Astrocyte (in vitro differentiated cells and primary cell): ENCODE results near the gene LIPI. TPM values are rescaled to one million over a fixed set of nuclear protein-coding genes. Genes with fewer than 3 reads are reported as not detected.

Source experiments
- DNase-seq: peaks from one replicate; pipeline ENCODE4 v3.0.0-alpha.2; 2010; ENCODE audit warnings: low read depth
- FAIRE-seq: peaks from 2 replicates; lab custom pipeline; 2011; peaks lifted over from hg19 to GRCh38; lab: Jason Lieb, UNC
- H2AFZ ChIP-seq: 2 replicates; pipeline ENCODE4 v1.6.0; 2012; ENCODE audit warnings: low read depth, low read length, inconsistent platforms
- H3K27ac ChIP-seq: 2 replicates; pipeline ENCODE4 v1.5.1; 2011; ENCODE audit warnings: low read depth, low read length, inconsistent platforms
- H3K27me3 ChIP-seq: 2 replicates; pipeline ENCODE4 v1.6.0; 2011; ENCODE audit warnings: low read length, inconsistent platforms; ENCODE audit not compliant: insufficient read depth
- H3K36me3 ChIP-seq: 2 replicates; pipeline ENCODE4 v1.5.1; 2011; ENCODE audit warnings: low read length, inconsistent platforms; ENCODE audit not compliant: insufficient read depth
- H3K4me1 ChIP-seq: 2 replicates; pipeline ENCODE4 v1.5.1; 2011; ENCODE audit warnings: low read length, inconsistent platforms; ENCODE audit not compliant: insufficient read depth
- H3K4me2 ChIP-seq: 2 replicates; pipeline ENCODE4 v1.6.0; 2012; ENCODE audit warnings: low read length, inconsistent platforms
- H3K4me3 ChIP-seq: 2 replicates; pipeline ENCODE4 v1.5.1; 2011; ENCODE audit warnings: low read depth, mild to moderate bottlenecking, low read length, inconsistent platforms; ENCODE audit not compliant: insufficient read depth
- H3K79me2 ChIP-seq: 2 replicates; pipeline ENCODE4 v1.6.0; 2012; ENCODE audit warnings: mild to moderate bottlenecking, low read length, inconsistent platforms; ENCODE audit not compliant: insufficient read depth
- H3K9ac ChIP-seq: 2 replicates; pipeline ENCODE4 v1.6.0; 2012; ENCODE audit warnings: mild to moderate bottlenecking, low read length, inconsistent platforms
- H3K9me3 ChIP-seq: 2 replicates; pipeline ENCODE4 v1.5.1; 2012; ENCODE audit warnings: low read depth, mild to moderate bottlenecking, low read length, inconsistent platforms; ENCODE audit not compliant: insufficient read depth
- H4K20me1 ChIP-seq: 2 replicates; pipeline ENCODE4 v1.6.0; 2012; ENCODE audit warnings: low read length, inconsistent platforms; ENCODE audit not compliant: insufficient read depth
- H3K27ac Mint-ChIP-seq: one replicate; pipeline ENCODE4 v1.8.0; 2021; ENCODE audit warnings: mild to moderate bottlenecking, mixed read lengths; ENCODE audit not compliant: unreplicated experiment
- H3K27me3 Mint-ChIP-seq: one replicate; pipeline ENCODE4 v1.8.0; 2021; ENCODE audit warnings: low read depth, mixed read lengths; ENCODE audit not compliant: unreplicated experiment
- H3K36me3 Mint-ChIP-seq: one replicate; pipeline ENCODE4 v1.8.0; 2021; ENCODE audit warnings: low read depth, mixed read lengths; ENCODE audit not compliant: unreplicated experiment
- H3K4me1 Mint-ChIP-seq: one replicate; pipeline ENCODE4 v1.8.0; 2021; ENCODE audit warnings: low read depth, mixed read lengths; ENCODE audit not compliant: unreplicated experiment
- H3K4me3 Mint-ChIP-seq: one replicate; pipeline ENCODE4 v1.8.0; 2021; ENCODE audit warnings: mild to moderate bottlenecking, moderate library complexity, mixed read lengths; ENCODE audit not compliant: unreplicated experiment
- H3K9me3 Mint-ChIP-seq: one replicate; pipeline ENCODE4 v1.8.0; 2021; ENCODE audit warnings: mild to moderate bottlenecking, mixed read lengths; ENCODE audit not compliant: unreplicated experiment
- CTCF ChIP-seq: IDR thresholded peaks from 2 replicates; pipeline ENCODE4 v1.5.1; 2011; ENCODE audit warnings: low read depth, mild to moderate bottlenecking, inconsistent platforms, low read length, moderate library complexity; ENCODE audit not compliant: insufficient read depth
- EZH2 ChIP-seq: IDR thresholded peaks from 2 replicates; pipeline ENCODE4 v1.6.1; 2012; ENCODE audit warnings: mild to moderate bottlenecking, low read length, inconsistent platforms; ENCODE audit not compliant: insufficient read depth
- total RNA-seq: library from RNA; stranded (reverse); gene quantifications from 2 replicates; pipeline ENCODE4 v1.2.1, GENCODE V29; 2021

The LIPI gene
- total RNA-seq, 1 donor from 2014 or later = not detected

- H3K79me2 ChIP-seq = no peaks in the 10 kb centered on the region
- DNase-seq (no peak), FAIRE-seq (no peak)
- no peaks in the 10 kb centered on the region for H4K20me1 ChIP-seq
- H3K27me3 ChIP-seq = no peaks in the 10 kb centered on the region
- H3K9ac ChIP-seq = no peak overlapping the region
- no peak overlapping the region for H3K4me3 ChIP-seq
- no peaks in the 10 kb centered on the region for H3K36me3 ChIP-seq
- Mint-ChIP-seq H3K27ac (no peak overlapping the region), H3K4me1 (no peaks in the 10 kb centered on the region), H3K36me3 (no peaks in the 10 kb centered on the region), H3K4me3 (no peak overlapping the region), H3K9me3 (peaks cover 3% of the 10 kb centered on the region), H3K27me3 (no peaks in the 10 kb centered on the region)
- TF ChIP-seq EZH2 (no peak), CTCF (no peak)
- H3K9me3 ChIP-seq = no peaks in the 10 kb centered on the region
- no peak overlapping the region for H3K27ac ChIP-seq
- no peak overlapping the region for H3K4me2 ChIP-seq
- H3K4me1 ChIP-seq = no peaks in the 10 kb centered on the region
- H2AFZ ChIP-seq = no peak overlapping the region
These were observed 40.6 kb upstream of the LIPI start for GRCh38 chr21:14251336-14251735.

- Histone ChIP-seq H4K20me1 (no peaks in the 10 kb centered on the region), H2AFZ (no peak overlapping the region), H3K9ac (no peak overlapping the region), H3K4me2 (no peak overlapping the region), H3K4me1 (no peaks in the 10 kb centered on the region), H3K36me3 (no peaks in the 10 kb centered on the region), H3K4me3 (no peak overlapping the region), H3K27ac (no peak overlapping the region), H3K9me3 (no peaks in the 10 kb centered on the region), H3K27me3 (no peaks in the 10 kb centered on the region), H3K79me2 (no peaks in the 10 kb centered on the region)
- FAIRE-seq (no peak), DNase-seq (no peak)
- H3K4me3 Mint-ChIP-seq = no peak overlapping the region
- H3K27me3 Mint-ChIP-seq = no peaks in the 10 kb centered on the region
- H3K9me3 Mint-ChIP-seq = peaks cover 3% of the 10 kb centered on the region
- TF ChIP-seq EZH2 (no peak), CTCF (no peak)
- no peaks in the 10 kb centered on the region for H3K4me1 Mint-ChIP-seq
- no peaks in the 10 kb centered on the region for H3K36me3 Mint-ChIP-seq
- no peak overlapping the region for H3K27ac Mint-ChIP-seq
These were observed 35.0 kb upstream of the LIPI start for GRCh38 chr21:14245711-14246110.

GRCh38 chr21:14244911-14245310 is 34.2 kb upstream of the LIPI start:
- TF ChIP-seq EZH2 (no peak), CTCF (no peak)
- H3K27ac Mint-ChIP-seq = no peak overlapping the region
- H3K27me3 Mint-ChIP-seq = no peaks in the 10 kb centered on the region
- no peak overlapping the region for H3K9ac ChIP-seq
- H3K4me1 Mint-ChIP-seq = no peaks in the 10 kb centered on the region
- peaks cover 2% of the 10 kb centered on the region for H3K9me3 Mint-ChIP-seq
- H3K9me3 ChIP-seq = no peaks in the 10 kb centered on the region
- H3K27me3 ChIP-seq = no peaks in the 10 kb centered on the region
- no peak for FAIRE-seq
- no peak for DNase-seq
- H3K4me2 ChIP-seq = no peak overlapping the region
- no peaks in the 10 kb centered on the region for H3K4me1 ChIP-seq
- no peaks in the 10 kb centered on the region for H3K36me3 ChIP-seq
- no peaks in the 10 kb centered on the region for H4K20me1 ChIP-seq
- no peak overlapping the region for H3K4me3 Mint-ChIP-seq
- H3K79me2 ChIP-seq = no peaks in the 10 kb centered on the region
- H3K4me3 ChIP-seq = no peak overlapping the region
- no peak overlapping the region for H2AFZ ChIP-seq
- H3K36me3 Mint-ChIP-seq = no peaks in the 10 kb centered on the region
- no peak overlapping the region for H3K27ac ChIP-seq
